Measurements from ENCODE around the gene UBE2E1.
"Not testable (repeated sequence)": the region's sequence is repeated elsewhere in the genome, so short reads cannot be mapped to it uniquely, and the experiment has no call there.

UBE2E1 gene

DNA sequence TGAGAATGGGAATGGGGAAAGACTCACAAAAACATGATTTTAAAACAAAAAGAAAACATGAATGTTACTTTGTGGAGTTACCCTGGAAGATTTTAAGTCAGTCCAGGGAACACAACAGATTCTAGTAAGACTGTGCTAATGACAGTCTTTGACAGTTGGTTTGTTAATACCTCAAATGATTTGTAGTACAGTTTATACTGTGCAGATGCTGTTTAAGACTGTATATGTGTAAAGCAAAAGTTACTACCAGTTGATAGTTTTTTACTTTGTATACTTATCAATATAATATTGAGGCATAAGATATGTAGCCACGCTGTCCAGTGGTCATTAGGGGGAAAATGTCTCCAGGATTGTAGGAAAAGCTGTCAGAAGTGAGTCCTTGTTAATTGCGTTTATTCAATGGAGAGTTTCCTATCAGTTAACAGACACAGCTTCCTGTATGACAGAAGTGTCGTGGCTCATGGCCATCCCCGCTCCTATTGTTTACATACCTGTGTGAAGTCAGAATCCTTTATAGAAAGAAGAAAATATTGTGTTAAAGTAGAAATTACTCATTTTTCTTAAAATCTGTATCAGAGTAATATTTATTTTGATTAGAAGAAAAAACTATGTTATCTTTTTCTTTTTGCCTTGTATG, 75.1 kb downstream of the UBE2E1 start:
- DNase-seq (ENCODE audit: low read depth), result no peak

DNA sequence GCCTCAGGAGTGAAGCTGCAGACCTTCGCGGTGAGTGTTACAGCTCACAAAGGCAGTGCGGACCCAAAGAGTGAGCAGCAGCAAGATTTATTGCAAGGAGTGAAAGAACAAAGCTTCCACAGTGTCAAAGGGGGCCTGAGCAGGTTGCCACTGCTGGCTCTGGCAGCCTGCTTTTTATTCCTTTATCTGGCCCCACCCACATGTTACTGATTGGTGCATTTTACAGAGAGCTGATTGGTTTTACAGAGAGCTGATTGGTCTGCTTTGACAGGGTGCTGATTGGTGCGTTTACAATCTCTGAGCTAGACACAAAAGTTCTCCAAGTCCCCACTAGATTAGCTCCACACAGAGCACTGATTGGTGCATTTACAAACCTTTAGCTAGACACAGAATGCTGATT, 76.2 kb downstream of the UBE2E1 start:
- DNase-seq (ENCODE audit: low read depth), result not testable (repeated sequence)

- no peak for DNase-seq (ENCODE audit: low read depth)
These were observed 76.7 kb downstream of the UBE2E1 start for GRCh38 chr3:23882487-23882918.

DNA sequence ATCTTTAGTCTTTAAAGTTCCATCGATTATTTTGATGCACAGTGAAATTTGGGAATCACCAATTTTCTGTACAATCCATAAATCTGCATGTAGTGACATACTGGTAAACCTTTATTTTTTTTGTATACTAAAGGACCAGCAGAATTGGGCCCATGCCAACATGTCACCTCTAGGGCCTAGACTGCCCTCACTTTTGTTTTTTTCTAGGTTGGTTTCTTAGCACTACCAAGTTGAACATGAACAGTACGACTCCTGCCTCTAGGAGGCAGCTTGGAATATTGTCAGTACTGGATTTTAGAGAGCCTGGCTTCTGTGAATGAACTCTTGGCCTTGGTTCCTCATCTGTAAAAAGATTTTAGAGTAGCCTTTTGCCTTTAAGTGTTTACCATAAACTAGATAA, 78.7 kb downstream of the UBE2E1 start:
- no peak for DNase-seq (ENCODE audit: low read depth)

DNA sequence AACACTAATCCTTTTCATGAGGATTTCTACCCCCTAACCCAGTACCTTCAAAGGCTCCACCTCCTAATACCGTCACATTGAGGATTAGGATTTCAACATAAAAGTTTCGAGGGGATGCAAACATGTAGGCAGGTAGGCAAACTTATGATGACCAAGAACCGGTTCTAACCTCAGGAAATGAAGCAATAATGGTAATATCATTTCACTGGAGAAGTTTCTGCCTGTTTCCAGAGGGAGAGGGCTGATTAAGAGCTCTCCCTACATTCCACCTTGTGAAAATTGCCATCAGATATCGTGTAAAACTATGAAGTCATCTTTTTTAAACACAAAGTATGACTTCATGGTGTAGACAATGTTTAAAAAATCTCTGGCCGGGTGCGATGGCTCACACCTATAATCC, 79.5 kb downstream of the UBE2E1 start:
- DNase-seq (ENCODE audit: low read depth), result no peak

- no peak for DNase-seq (ENCODE audit: low read depth)
These were observed 80.6 kb downstream of the UBE2E1 start for GRCh38 chr3:23886311-23886710.

DNA sequence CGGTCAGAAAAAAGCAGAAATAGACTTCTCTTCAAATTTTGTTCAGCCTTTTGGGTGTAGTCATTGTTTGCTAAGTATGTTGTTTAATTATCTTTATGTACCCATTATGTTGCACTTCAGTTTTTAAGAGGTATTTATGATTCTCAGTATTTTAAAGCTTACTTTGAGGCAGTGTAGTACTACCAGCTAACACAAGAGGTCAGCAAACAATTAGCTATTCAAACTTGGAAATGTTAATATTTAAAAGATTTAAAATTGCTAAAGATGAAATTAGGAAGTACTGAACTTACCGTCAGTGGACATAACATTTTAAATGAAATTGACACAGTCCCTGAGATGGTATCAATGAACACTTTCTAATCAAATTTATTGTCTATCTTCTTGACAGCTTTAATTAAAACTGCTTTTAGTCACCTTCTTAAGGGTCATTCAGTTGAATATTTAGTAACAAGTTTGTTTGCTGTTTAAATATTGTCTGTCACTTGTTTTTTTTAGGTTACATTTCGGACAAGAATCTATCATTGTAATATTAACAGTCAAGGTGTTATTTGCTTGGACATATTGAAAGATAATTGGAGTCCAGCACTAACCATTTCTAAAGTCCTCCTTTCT, 83.0 kb downstream of the UBE2E1 start:
- DNase-seq (ENCODE audit: low read depth), result no peak

GRCh38 chr3:23889386-23889785, 83.6 kb downstream of the UBE2E1 start:
- no peak for DNase-seq (ENCODE audit: low read depth)

DNA sequence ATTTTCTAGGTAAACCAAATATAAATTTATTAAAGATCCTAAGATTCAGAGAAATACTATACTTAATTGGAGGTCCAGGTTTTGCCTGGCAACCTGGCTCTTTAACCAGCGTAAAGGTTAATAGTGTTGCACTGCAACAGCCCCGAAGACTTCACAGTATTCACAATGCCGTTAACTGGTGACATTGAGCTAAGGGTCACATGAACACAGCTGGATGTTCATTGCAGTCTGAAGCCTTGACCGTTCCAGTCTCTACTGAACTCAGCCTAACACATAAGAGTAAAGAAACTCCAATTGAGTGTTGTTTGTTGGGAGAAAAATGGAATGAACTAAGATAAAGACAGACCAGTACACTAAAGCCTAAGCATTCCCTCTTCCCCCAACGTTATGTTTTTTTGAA, 84.2 kb downstream of the UBE2E1 start:
- DNase-seq (ENCODE audit: low read depth), result no peak

- DNase-seq (ENCODE audit: low read depth), result no peak
These were observed 88.7 kb downstream of the UBE2E1 start for GRCh38 chr3:23894254-23895061.

DNA sequence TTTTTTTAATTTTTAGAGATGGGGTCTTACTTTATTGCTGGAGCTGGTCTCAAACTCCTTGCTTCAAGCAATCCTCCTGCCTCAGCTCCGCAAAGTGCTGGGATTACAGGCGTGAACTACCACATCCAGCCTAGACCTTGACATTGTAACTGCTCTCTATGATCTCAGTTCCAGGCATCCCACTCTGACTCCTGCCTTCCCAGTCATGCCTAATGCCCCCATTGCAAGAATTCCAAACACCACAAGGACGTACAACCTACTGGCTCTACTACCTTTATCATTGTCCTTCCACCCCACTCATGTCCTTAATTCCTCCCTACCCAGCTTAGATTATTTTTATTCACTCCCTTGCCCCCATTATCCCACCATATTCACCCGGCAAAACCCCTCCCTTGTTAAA, 89.4 kb downstream of the UBE2E1 start:
- no peak for DNase-seq (ENCODE audit: low read depth)

DNA sequence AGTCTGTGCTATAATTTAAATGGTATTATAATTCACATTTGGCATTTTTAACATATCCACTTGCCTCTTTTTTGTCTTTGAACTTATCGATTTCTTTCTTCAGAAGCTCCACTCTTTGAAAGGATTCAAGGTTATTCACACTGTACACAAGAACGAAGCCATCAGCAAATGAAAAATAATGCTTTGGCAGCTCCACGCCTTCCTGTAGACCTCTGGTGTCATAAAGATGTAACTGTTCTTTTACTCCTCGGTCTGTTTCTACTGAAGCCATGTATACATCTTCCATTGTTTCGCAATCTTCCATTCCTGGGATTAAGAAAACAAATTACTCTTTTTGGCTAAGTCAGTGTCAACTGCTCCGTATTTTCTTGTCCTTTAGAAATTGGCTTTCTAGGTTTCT, 95.0 kb downstream of the UBE2E1 start:
- no peak for DNase-seq (ENCODE audit: low read depth)

- no peak for DNase-seq (ENCODE audit: low read depth)
These were observed 98.8 kb downstream of the UBE2E1 start for GRCh38 chr3:23904545-23904944.

GRCh38 chr3:23909341-23909740, 103.6 kb downstream of the UBE2E1 start:
- DNase-seq (ENCODE audit: low read depth), result no peak

DNA sequence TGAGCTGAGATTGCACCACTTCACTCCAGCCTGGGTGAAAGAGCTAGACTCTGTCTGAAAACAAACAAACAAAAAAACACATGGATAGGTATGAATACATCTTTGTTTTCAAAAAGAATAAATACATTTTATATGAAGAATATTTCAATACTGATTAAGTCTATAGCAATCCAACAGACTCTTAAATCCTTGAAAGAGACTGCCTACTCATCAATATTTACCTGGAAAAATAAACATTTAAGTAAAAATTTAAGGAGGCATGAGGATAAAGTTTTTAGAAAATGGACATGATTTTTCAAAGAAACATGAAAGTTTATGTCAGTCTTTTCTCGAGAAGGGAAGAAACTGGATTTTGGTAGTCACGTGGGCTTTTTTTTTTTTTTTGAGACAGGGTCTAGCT, 105.6 kb downstream of the UBE2E1 start:
- DNase-seq (ENCODE audit: low read depth), result no peak

- DNase-seq (ENCODE audit: low read depth), result not testable (repeated sequence)
These were observed 106.6 kb downstream of the UBE2E1 start for GRCh38 chr3:23912335-23912734.

DNA sequence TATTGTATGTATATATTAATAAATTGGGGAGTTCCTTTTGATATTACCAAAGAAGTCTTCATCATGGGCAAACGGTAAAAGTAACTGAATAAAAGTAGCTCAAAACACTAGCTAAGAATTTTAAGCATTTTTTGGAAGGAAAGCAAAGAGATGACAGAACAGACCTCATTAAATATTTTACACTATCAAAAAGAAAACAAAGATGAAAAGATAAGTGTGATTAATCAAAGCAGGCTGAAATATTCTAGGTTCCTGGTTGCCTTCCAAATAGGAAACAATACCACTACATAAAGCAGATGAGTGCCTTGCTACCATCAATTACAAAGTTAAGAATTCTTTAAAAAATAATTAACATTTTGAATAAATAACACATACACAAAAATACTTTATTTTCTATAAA, 107.4 kb downstream of the UBE2E1 start:
- DNase-seq (ENCODE audit: low read depth), result no peak

DNA sequence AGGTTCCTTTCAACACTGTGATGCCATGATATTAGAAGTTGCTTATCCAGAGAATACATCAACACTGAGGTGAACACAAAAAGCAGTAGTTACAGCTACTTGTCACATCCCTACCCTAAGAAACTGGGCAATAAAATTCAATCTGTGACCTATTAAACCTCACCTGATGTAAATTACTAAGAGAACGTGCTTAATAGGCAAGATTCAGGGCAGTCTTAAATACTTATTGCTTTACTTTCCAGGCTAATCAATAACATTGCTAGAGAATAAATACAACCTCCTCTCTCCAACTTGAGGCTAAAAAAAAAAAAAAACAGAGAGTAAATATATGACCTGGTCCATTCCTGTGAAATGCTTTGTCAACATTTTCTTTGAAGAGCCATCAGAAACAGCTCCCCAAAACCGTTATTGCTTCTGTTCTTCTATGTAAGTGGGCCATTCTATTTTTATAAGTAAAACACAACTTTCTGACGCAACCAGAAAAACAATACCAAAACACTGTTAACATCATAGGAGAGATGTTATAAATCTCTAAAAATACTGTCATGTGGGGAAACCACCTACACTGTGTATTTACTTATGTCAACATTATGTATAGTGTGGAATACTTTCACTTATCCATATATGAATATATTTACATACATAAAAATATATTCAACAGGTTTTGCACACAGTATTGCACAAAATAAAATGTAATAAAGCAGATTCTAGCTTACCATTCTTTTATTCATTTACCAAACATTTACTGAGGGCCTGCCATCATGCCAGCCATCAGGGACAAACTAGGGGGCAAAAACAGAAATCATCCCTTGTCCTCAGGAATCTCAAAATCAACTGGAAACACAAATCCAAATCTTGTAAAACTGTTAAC, 108.4 kb downstream of the UBE2E1 start:
- DNase-seq (ENCODE audit: low read depth), result no peak

DNA sequence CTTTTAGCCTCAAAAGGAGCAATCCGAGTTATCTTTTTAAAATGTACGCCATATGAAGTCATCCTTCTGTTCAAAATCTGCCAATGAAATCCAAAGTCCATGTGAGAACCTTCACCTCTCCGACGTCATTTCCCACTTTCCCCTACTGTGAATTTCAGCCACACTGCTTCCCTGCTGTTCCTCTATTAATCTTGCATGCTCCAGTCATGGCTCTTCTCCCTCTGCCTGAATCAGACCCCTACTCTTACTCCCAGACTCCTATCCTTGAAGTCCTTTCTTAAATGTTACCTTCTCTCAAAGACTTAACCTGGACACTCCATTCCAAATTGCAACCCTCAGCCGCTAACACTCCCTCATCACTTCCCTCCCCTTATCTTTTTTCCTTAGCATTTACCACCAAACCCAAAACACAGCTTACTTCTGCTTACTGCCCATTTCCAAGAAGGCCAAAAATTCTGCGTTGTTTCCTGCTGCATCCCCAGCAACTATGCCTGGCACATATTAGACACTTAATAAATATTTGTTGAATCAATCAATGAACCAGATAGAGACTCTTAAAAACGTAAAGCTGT, 109.9 kb downstream of the UBE2E1 start:
- no peak for DNase-seq (ENCODE audit: low read depth)

- no peak for DNase-seq (ENCODE audit: low read depth)
These were observed 110.6 kb downstream of the UBE2E1 start for GRCh38 chr3:23916152-23916885.

Data from stimulated activated CD8-positive, alpha-beta memory T cell treated with anti-CD3 and anti-CD28 coated beads, Interleukin-12 subunit alpha, Interleukin-12 subunit beta, amount 100 ng/mL, for 1 hour (primary cell).